Keratinocyte (primary cell): ENCODE results near the gene PLBD2. TPM values are rescaled to one million over a fixed set of nuclear protein-coding genes. Genes with fewer than 3 reads are reported as not detected.

Experiments
- DNase-seq: peaks from one replicate; pipeline ENCODE4 v3.0.0-alpha.2; 2011; ENCODE audit warnings: low read depth, missing footprints, low spot score
- FAIRE-seq: peaks from 2 replicates; lab custom pipeline; 2011; peaks lifted over from hg19 to GRCh38; lab: Jason Lieb, UNC
- H2AFZ ChIP-seq: 2 replicates; pipeline ENCODE4 v1.6.0; 2012; ENCODE audit warnings: low read length, control low read depth, inconsistent platforms; ENCODE audit not compliant: control insufficient read depth
- H3K27ac ChIP-seq: 2 replicates; pipeline ENCODE4 v1.5.1; 2011; ENCODE audit warnings: low read length; ENCODE audit not compliant: control insufficient read depth, insufficient read depth
- H3K27me3 ChIP-seq: 3 replicates; pipeline ENCODE4 v1.6.0; 2011; ENCODE audit warnings: low read length; ENCODE audit not compliant: control insufficient read depth, insufficient read depth; ENCODE audit errors: extremely low read depth
- H3K36me3 ChIP-seq, 2 experiments: 2 replicates in 1 of 2; 3 replicates in 1 of 2; pipeline ENCODE4 v1.5.1; 2011; ENCODE audit warnings: low read length in 2 of 2, mild to moderate bottlenecking in 1 of 2; ENCODE audit not compliant: control insufficient read depth in 2 of 2, insufficient read depth in 2 of 2; ENCODE audit errors: extremely low read depth in 1 of 2
- H3K4me1 ChIP-seq: 3 replicates; pipeline ENCODE4 v1.5.1; 2011; ENCODE audit warnings: low read length; ENCODE audit not compliant: control insufficient read depth, insufficient read depth; ENCODE audit errors: extremely low read depth
- H3K4me2 ChIP-seq: 3 replicates; pipeline ENCODE4 v1.6.0; 2011; ENCODE audit warnings: low read depth, low read length; ENCODE audit not compliant: control insufficient read depth, insufficient read depth; ENCODE audit errors: extremely low read depth
- H3K4me3 ChIP-seq, 3 experiments: fragments of 200-600 bp in 1 of 3; sonication (generic) in 1 of 3; 2 replicates in 2 of 3; 3 replicates in 1 of 3; pipeline ENCODE4 v1.5.1; 2011 to 2016; ENCODE audit warnings: low read length in 3 of 3, mild to moderate bottlenecking in 3 of 3, control low read depth in 2 of 3, inconsistent platforms in 1 of 3, low read depth in 1 of 3, mixed read lengths in 1 of 3, mixed run types in 1 of 3, moderate library complexity in 1 of 3; ENCODE audit not compliant: control insufficient read depth in 2 of 3, insufficient read depth in 2 of 3; ENCODE audit errors: extremely low read depth in 1 of 3
- H3K79me2 ChIP-seq: 2 replicates; pipeline ENCODE4 v1.6.0; 2012; ENCODE audit warnings: low read length; ENCODE audit not compliant: control insufficient read depth, insufficient read depth
- H3K9ac ChIP-seq: 3 replicates; pipeline ENCODE4 v1.6.0; 2011; ENCODE audit warnings: low read length; ENCODE audit not compliant: control insufficient read depth, insufficient read depth; ENCODE audit errors: extremely low read depth
- H3K9me1 ChIP-seq: 3 replicates; pipeline ENCODE4 v1.6.0; 2011; ENCODE audit warnings: low read length; ENCODE audit not compliant: control insufficient read depth, insufficient read depth; ENCODE audit errors: extremely low read depth
- H3K9me3 ChIP-seq: 2 replicates; pipeline ENCODE4 v1.5.1; 2012; ENCODE audit warnings: low read depth, low read length; ENCODE audit not compliant: control insufficient read depth
- H4K20me1 ChIP-seq: 3 replicates; pipeline ENCODE4 v1.6.0; 2011; ENCODE audit warnings: low read length; ENCODE audit not compliant: control insufficient read depth, insufficient read depth; ENCODE audit errors: extremely low read depth
- CTCF ChIP-seq, 3 experiments: IDR thresholded peaks in 1 of 3; conservative IDR thresholded peaks in 1 of 3; optimal IDR thresholded peaks in 1 of 3; 2 replicates in 2 of 3; 3 replicates in 1 of 3; pipeline versions ENCODE3 to v1.5.1; 2011; ENCODE audit warnings: low read length in 3 of 3, mild to moderate bottlenecking in 3 of 3, moderate library complexity in 2 of 3, control low read depth in 1 of 3, inconsistent platforms in 1 of 3; ENCODE audit not compliant: insufficient read depth in 2 of 3; ENCODE audit errors: extremely low read depth in 1 of 3
- EZH2 ChIP-seq: IDR thresholded peaks from one replicate; pipeline ENCODE4 v1.6.1; 2012; ENCODE audit warnings: inconsistent platforms, mild to moderate bottlenecking, low read length, moderate library complexity
- dilution Hi-C: fragments of 300-500 bp; cut with MboI; formaldehyde crosslinking; loops from one replicate; pipeline ENCODE4 v1.7.0; 2020; ENCODE audit warnings: low sequenced_read_pairs; ENCODE audit not compliant: extremely low pct_ligation_motif_present
- polyA minus RNA-seq, 3 experiments: library from RNA; depleted of rRNA, polyadenylated mRNA; stranded (reverse); fragments of >200 nt; gene quantifications; 1 replicate in 1 of 3; 2 replicates in 1 of 3; 3 replicates in 1 of 3; pipeline ENCODE4 v1.2.3, GENCODE V29; 2011
- polyA plus RNA-seq, 5 experiments: library from polyadenylated mRNA; depleted of rRNA in 3 of 5; stranded (reverse) in 3 of 5; stranded (forward) in 1 of 5; unstranded in 1 of 5; fragments of >200 nt; gene quantifications; 1 replicate in 1 of 5; 2 replicates in 3 of 5; 3 replicates in 1 of 5; pipeline versions ENCODE4 v1.2.1 to v1.2.3, GENCODE V29; 2011 to 2012; ENCODE audit warnings: missing spikeins in 2 of 5, low read depth in 1 of 5, low replicate concordance in 1 of 5

Gene PLBD2
- polyA plus RNA-seq (6.4 to 12.9 TPM (median 10.8 TPM) in 3 replicates), polyA minus RNA-seq (19.2 to 64.9 TPM (median 19.6 TPM) in 3 replicates)
- polyA plus RNA-seq (2011; ENCODE audit: low read depth) = 4.9 TPM
- 8.4 and 14.5 TPM in 2 replicates for polyA plus RNA-seq (2011; cell fraction: cytosol; rRNA removed)
- 52.6 and 56.5 TPM in 2 replicates for polyA plus RNA-seq (2011; cell fraction: nucleus; rRNA removed)
- polyA plus RNA-seq (2012; ENCODE audit: low replicate concordance) = 14.5 and 32.7 TPM in 2 replicates
- 34.5 TPM for polyA minus RNA-seq (2011; cell fraction: cytosol; rRNA and poly(A)+ RNA removed)
- polyA minus RNA-seq (2011; cell fraction: nucleus; rRNA and poly(A)+ RNA removed) = 60.8 and 67.2 TPM in 2 replicates

GRCh38 chr12:113358381-113359132 is at the start of gene PLBD2:
Gene PLBD2, plus strand, starts transcription at chr12:113358587. Its CDS starts 14 bp downstream, at chr12:113358601.
- Histone ChIP-seq H3K9ac (peak within 1 kb of the TSS; percentile 72), H3K27me3 (no peaks in the 10 kb centered on the region), H3K4me1 (peaks cover 8% of the 10 kb centered on the region), H3K9me3 (no peaks in the 10 kb centered on the region), H3K9me1 (no peaks in the 10 kb centered on the region), H3K4me3 (peak within 1 kb of the TSS; percentile 71 to 95 (median 74)), H3K79me2 (peaks cover 11% of the 10 kb centered on the region), H2AFZ (peak within 1 kb of the TSS; percentile 88), H3K27ac (peak within 1 kb of the TSS; percentile 43), H4K20me1 (no peaks in the 10 kb centered on the region), H3K36me3 (no peaks in the 10 kb centered on the region), H3K4me2 (peak within 1 kb of the TSS; percentile 94)
- DNase-seq (peak; percentile 70), FAIRE-seq (no peak)
- dilution Hi-C loops = no loop called here
- TF ChIP-seq CTCF (optimal IDR thresholded peaks at IDR 0.05 in 1 of 3, IDR thresholded peaks at IDR 0.05 in 1 of 3, conservative IDR thresholded peaks at IDR 0.05 in 1 of 3; ENCODE audit: extremely low read depth in 1 of 3, insufficient read depth in 2 of 3, low read length in 3 of 3) = peak in 1 of 3 experiments; percentile 19
- no peak for TF ChIP-seq EZH2

GRCh38 chr12:113310489-113310888 is 47.9 kb upstream of the PLBD2 start:
- FAIRE-seq (no peak), DNase-seq (no peak)
- no peaks in the 10 kb centered on the region for H3K4me1 ChIP-seq
- dilution Hi-C loops = no loop called here
- H2AFZ ChIP-seq = no peak overlapping the region
- H3K4me2 ChIP-seq = no peak overlapping the region
- H3K9ac ChIP-seq = no peak overlapping the region
- H3K27me3 ChIP-seq = no peaks in the 10 kb centered on the region
- no peak for TF ChIP-seq EZH2
- peak in 2 of 3 experiments; percentile 11 to 61 for TF ChIP-seq CTCF (optimal IDR thresholded peaks at IDR 0.05 in 1 of 3, IDR thresholded peaks at IDR 0.05 in 1 of 3, conservative IDR thresholded peaks at IDR 0.05 in 1 of 3; ENCODE audit: extremely low read depth in 1 of 3, insufficient read depth in 2 of 3, low read length in 3 of 3)
- H3K79me2 ChIP-seq = no peaks in the 10 kb centered on the region
- peaks cover 8 to 9% of the 10 kb centered on the region in 2 experiments for H3K36me3 ChIP-seq
- no peaks in the 10 kb centered on the region for H3K9me3 ChIP-seq
- no peak overlapping the region for H3K27ac ChIP-seq
- no peak overlapping the region for H3K4me3 ChIP-seq
- H4K20me1 ChIP-seq = no peaks in the 10 kb centered on the region
- no peaks in the 10 kb centered on the region for H3K9me1 ChIP-seq
